COLO829 (cell line): ENCODE results near the gene KLHDC10.
"Not testable (repeated sequence)": the region's sequence is repeated elsewhere in the genome, so short reads cannot be mapped to it uniquely, and the experiment has no call there.

Experiments used
- DNase-seq: peaks from one replicate; pipeline ENCODE4 v3.0.0; 2012; ENCODE audit warnings: low spot score

Gene KLHDC10

DNA sequence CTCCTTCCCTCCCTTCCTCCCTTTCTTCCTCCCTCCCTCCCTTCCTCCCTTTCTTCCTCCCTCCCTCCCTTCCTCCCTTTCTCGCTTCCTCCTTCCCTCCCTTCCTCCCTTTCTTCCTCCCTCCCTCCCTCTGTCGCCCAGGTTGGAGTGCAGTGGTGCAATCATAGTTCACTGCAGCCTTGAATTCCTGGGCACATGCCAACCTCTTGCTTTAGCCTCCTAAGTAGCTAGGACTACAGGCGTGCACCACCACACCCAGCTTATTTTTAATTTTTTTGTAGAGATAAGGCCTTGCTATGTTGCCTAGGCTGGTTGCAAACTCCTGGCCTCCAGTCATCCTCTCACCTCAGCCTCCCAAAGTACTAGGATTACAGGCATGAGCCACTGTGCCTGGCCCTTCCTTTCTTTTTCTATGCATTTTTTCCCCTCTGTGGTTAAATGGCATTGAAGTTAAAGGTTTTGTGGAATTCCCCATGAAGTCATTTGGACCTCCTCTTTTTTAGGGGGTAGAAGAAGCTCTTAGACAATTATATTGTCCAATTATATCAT, 9.6 kb downstream of the KLHDC10 start:
- no peak for DNase-seq

- not testable (repeated sequence) for DNase-seq
Observed at GRCh38 chr7:130083497-130083896, 13.2 kb downstream of the KLHDC10 start.

DNA sequence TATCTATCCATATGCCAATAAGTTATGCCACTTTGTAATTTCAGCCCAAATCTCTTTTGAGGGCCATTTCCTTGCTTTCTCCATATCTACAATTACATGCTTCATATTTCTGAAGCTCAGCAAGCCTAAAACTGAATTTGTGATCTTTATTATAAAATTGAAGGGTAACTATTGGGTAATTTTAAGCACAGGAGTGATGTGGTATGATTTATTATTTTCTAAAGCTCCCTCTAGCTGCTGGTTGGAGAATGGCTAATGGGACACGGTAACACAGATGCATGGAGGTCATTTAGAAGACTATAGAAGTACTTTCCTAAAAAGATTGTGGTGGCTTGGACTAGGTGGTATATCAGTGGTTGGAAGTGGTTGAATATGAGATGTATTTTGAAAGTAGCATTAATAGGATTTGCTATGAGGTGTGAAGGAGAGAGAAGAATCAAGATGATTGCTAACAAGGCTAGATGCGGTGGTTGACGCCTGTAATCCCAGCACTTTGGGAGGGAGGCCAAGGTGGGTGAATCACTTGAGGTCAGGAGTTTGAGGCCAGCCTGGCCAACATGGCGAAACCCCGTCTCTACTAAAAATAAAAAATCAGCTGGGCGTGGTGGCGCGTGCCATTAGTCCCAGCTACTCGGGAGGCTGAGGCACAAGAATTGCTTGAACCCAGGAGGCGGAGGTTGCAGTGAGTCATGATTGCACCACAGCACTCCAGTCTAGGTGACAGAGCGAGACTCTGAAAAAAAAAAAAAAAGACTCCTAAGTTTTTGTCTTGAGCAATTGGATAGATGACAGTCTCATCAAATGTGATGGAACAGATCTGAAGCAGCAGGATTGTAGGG, 13.9 kb downstream of the KLHDC10 start:
- DNase-seq, result peak; percentile 45

DNA sequence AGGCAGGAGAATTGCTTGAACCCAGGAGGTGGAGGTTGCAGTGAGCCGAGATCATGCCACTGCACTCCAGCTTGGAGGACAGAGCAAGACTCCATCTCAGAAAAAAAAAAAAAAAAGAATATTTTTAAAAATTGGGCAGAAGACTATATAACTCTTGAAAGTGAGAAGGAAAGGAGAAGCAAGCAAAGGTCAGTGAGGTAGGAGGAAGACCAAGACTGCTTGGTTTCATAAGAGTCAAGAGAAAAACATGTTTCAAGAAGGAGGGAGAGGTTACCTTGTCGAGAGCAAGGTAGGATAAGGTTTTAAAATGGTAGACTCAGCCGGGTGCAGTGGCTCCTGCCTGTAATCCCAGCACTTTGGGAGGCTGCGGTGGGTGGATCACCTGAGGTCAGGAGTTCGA, 14.9 kb downstream of the KLHDC10 start:
- DNase-seq, result not testable (repeated sequence)

DNA sequence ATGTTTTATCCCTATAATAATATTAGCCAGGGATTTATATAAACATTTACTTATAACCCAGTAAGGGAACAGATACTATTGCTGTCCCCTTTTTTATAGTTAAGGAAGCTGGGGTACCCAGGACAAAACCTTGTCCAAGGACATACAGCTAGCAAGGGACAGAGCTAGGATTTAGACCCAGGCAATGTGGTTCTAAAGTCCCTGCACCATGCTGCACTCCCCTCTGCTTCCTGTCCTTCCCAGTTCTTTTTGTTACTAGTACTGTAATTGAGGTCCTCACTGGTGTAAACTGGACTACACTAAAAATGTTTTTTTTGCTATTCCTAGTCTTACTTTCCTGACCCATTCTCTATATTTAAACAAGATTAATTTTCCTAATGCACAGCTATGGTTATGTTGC, 16.6 kb downstream of the KLHDC10 start:
- DNase-seq, result no peak

GRCh38 chr7:130087364-130087763, 17.0 kb downstream of the KLHDC10 start:
- no peak for DNase-seq

- DNase-seq, result no peak
Observed at GRCh38 chr7:130090745-130091532, 20.6 kb downstream of the KLHDC10 start.

DNA sequence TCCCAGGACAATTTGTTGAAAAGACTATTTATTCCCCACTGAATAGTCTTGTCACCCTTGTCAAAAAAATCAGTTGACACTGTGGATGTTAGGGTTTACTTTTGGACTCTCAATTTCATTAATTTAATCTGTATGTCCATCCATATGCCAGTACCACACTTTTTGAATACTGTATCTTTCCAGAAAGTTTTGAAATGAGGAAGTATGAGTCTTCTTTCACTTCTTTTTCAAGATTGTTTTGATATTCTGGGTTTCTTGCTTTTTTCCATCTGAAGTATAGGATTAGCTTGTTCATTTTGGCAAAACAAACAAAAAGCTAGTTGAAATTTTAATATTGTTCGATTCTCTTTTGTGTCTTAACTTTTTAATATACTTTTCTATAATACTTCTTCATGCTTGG, 21.7 kb downstream of the KLHDC10 start:
- no peak for DNase-seq

DNA sequence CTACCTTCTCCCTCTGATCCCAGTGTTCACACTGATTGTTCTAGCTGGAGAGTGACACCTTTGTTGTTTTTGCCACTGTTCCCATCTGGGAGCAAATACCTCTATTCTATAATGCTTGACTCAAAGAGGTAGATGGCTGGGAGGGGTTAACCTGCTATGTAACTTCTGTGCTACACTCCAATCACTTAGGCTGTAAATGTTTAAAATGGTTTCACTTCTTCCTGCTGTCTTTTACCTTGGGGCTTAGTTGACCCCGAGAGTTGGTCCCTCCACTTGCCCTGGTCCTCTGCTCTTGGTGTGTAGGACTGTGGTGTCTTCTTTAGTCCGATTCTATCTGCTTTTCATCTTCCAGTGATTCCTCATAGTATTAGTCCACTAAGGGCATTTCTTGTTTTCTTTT, 22.3 kb downstream of the KLHDC10 start:
- no peak for DNase-seq

GRCh38 chr7:130095812-130096211, 25.5 kb downstream of the KLHDC10 start:
- no peak for DNase-seq

DNA sequence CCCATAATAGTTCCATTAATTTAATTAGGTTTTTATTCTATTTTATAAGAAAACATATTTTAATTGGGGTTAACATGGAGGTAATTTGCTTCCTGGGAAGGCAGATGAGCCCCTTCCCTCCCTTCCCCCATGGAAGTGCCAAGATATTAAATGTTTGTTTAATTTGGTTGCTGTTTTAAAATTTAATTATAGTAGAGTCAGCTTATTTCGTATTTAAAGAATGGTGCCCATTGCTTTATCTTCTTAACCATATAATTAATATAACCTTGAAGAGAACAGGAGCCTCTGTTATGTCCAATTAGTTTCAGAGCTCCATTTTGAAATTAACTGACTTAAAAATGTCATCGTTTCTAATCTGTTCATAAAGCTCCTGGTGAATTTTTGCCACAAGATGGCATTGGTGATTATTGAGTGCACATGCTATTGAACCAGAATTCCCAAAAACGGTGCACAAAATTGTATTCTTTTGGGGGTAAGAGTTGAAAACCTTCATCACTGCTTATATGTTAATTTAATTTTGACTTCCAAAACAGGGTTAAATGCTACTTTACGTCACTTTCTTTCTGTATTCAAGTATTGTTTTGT, 26.0 kb downstream of the KLHDC10 start:
- DNase-seq, result peak; percentile 45

GRCh38 chr7:130099331-130099730, 29.0 kb downstream of the KLHDC10 start:
- DNase-seq, result no peak

- DNase-seq, result no peak
Observed at GRCh38 chr7:130102588-130102987, 32.3 kb downstream of the KLHDC10 start.

GRCh38 chr7:130107949-130108674, 37.8 kb downstream of the KLHDC10 start:
- DNase-seq, result no peak

- DNase-seq, result no peak
Observed at GRCh38 chr7:130108809-130109208, 38.5 kb downstream of the KLHDC10 start.

- DNase-seq, result no peak
Observed at GRCh38 chr7:130112093-130112492, 41.8 kb downstream of the KLHDC10 start.

DNA sequence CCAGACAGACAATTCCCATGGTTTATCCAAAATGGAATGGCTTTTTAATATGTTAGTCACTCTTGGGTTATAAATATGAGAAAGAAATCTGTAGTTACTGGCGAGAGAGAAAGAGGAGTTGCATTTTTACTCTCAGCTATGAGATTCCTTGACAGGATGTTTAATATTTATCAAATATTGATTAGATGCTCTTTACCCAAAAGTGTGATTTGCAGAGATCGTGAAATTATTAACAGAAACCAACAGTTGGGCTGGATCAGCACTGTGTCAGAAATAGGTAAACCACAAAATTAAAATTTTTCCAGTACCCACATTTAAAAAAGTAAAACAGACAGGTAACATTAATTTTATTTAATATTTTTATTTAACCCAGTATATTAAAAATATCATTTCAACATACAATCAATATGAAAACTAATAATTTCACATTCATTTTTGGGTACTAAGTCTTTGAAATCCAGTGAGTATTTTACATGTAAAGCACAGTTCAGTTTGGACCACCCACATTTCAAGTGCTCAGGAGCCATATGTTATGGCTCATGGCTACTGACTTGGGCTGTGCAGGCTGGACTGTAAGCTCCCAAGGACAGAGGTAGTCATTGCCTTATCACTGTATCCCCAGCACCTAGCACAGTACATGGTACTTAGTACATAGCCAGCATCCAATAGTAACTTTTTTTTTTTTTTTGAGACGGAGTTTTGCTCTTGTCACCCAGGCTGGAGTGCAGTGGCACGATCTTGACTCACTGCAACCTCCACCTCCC, 42.5 kb downstream of the KLHDC10 start:
- no peak for DNase-seq

GRCh38 chr7:130113426-130113805, 43.1 kb downstream of the KLHDC10 start:
- not testable (repeated sequence) for DNase-seq

DNA sequence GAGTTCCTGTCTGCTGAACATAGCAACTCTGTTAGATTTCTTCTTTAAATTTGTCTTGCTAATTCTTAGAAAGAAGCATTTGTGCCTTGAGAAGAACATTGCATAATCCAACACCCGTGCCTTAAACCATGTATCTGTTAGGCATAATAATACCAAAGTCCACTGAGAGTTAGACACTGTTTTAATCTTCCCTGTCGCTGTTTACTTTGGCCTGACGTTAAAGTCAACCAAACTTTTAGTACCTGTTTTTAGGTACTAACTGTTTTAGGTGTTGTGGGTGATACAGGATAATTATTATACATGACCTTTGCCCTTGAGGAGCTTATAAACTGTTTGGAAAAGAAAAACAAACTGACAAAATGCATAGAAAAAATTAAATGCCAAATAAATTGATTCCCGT, 43.6 kb downstream of the KLHDC10 start:
- DNase-seq, result no peak

- no peak for DNase-seq
Observed at GRCh38 chr7:130114374-130114773, 44.0 kb downstream of the KLHDC10 start.

GRCh38 chr7:130114776-130115175, 44.4 kb downstream of the KLHDC10 start:
- no peak for DNase-seq
